Esophagus squamous epithelium (tissue), 4 donors: ENCODE data around the gene LIN28B.

Experiments used
- CTCF ChIP-seq, 6 experiments: fragments of 450-650 bp in 4 of 6; fragments of 200-600 bp in 2 of 6; sonication (generic) in 2 of 6; IDR thresholded peaks; one replicate each; pipeline ENCODE4 v1.5.1; 2016 to 2019; ENCODE audit warnings: antibody characterized with exemption in 6 of 6, mild to moderate bottlenecking in 4 of 6, moderate library complexity in 4 of 6
- POLR2A ChIP-seq, 4 donors: fragments of 450-650 bp; IDR thresholded peaks; one replicate each; pipeline ENCODE4 v1.6.1; 2017; ENCODE audit warnings: antibody characterized with exemption in 4 of 4, mild to moderate bottlenecking in 4 of 4, moderate library complexity in 3 of 4

GRCh38 chr6:105111105-105111504 lies 154.2 kb downstream of the LIN28B start:
- no peak for TF ChIP-seq CTCF (IDR thresholded peaks at IDR 0.05)
- no peak for TF ChIP-seq POLR2A (IDR thresholded peaks at IDR 0.05)
